Measurements from ENCODE around the gene PRIMA1.

- TF ChIP-seq CTCF (IDR thresholded peaks at IDR 0.05) (no peak), POLR2A (IDR thresholded peaks at IDR 0.05) (no peak)
Measured at GRCh38 chr14:93790966-93791365, 2.7 kb upstream of the PRIMA1 start.
